ENCODE results near the gene ZNF543. TPM values are rescaled to one million over a fixed set of nuclear protein-coding genes. Genes with fewer than 3 reads are reported as not detected.

Gene ZNF543
- polyA plus RNA-seq, 2 donors: 1.4 to 2.6 TPM

- Histone ChIP-seq H3K27ac (ENCODE audit: low read depth in 2 of 2, low read length in 1 of 2) (peak overlapping the region; percentile 81 to 94), H3K9me3 (ENCODE audit: control insufficient read depth in 2 of 2, insufficient read depth in 1 of 2, low read depth in 1 of 2, low read length in 1 of 2) (no peaks in the 10 kb centered on the region)
- 59 to 65% methylated on average over 5 of the region's 5 CpGs for WGBS, 2 donors
Observed at GRCh38 chr19:57282011-57282643, 38.1 kb upstream of the ZNF543 start.

GRCh38 chr19:57288373-57288772 is 31.9 kb upstream of the ZNF543 start:
- Histone ChIP-seq H3K4me3 (ENCODE audit: low read depth in 1 of 2, low read length in 2 of 2) (no peak overlapping the region), H3K4me1 (ENCODE audit: control insufficient read depth in 2 of 2, insufficient read depth in 2 of 2, low read length in 1 of 2) (peaks cover 0 to 3% of the 10 kb centered on the region in 2 donors), H3K9me3 (ENCODE audit: control insufficient read depth in 2 of 2, insufficient read depth in 1 of 2, low read depth in 1 of 2, low read length in 1 of 2) (peaks cover 0 to 12% of the 10 kb centered on the region in 2 donors), H3K36me3 (ENCODE audit: control insufficient read depth in 2 of 2, insufficient read depth in 2 of 2, low read length in 1 of 2) (peaks cover 35 to 43% of the 10 kb centered on the region in 2 donors), H3K27ac (ENCODE audit: low read depth in 2 of 2, low read length in 1 of 2) (no peak overlapping the region), H3K27me3 (ENCODE audit: control insufficient read depth in 1 of 2, insufficient read depth in 2 of 2, low read length in 2 of 2) (no peaks in the 10 kb centered on the region)
- 94 to 96% methylated on average over 4 of the region's 4 CpGs for WGBS, 2 donors

More at GRCh38 chr19:57282011-57282643, 38.1 kb upstream of the ZNF543 start:
- peaks cover 11 to 12% of the 10 kb centered on the region in 2 donors for H3K36me3 ChIP-seq (ENCODE audit: control insufficient read depth in 2 of 2, insufficient read depth in 2 of 2, low read length in 1 of 2)
- H3K4me3 ChIP-seq (ENCODE audit: low read depth in 1 of 2, low read length in 2 of 2): peak overlapping the region in 1 of 2 donors; percentile 96
- H3K4me1 ChIP-seq (ENCODE audit: control insufficient read depth in 2 of 2, insufficient read depth in 2 of 2, low read length in 1 of 2): peaks cover 0 to 4% of the 10 kb centered on the region in 2 donors
- H3K27me3 ChIP-seq (ENCODE audit: control insufficient read depth in 1 of 2, insufficient read depth in 2 of 2, low read length in 2 of 2): no peaks in the 10 kb centered on the region

- WGBS, 2 donors: 95 to 96% methylated on average over 11 of the region's 11 CpGs
- H3K27me3 ChIP-seq (ENCODE audit: control insufficient read depth in 1 of 2, insufficient read depth in 2 of 2, low read length in 2 of 2): no peaks in the 10 kb centered on the region
- H3K9me3 ChIP-seq (ENCODE audit: control insufficient read depth in 2 of 2, insufficient read depth in 1 of 2, low read depth in 1 of 2, low read length in 1 of 2): peaks cover 0 to 12% of the 10 kb centered on the region in 2 donors
- no peak overlapping the region for H3K4me3 ChIP-seq (ENCODE audit: low read depth in 1 of 2, low read length in 2 of 2)
- H3K27ac ChIP-seq (ENCODE audit: low read depth in 2 of 2, low read length in 1 of 2): no peak overlapping the region
- peaks cover 24 to 32% of the 10 kb centered on the region in 2 donors for H3K36me3 ChIP-seq (ENCODE audit: control insufficient read depth in 2 of 2, insufficient read depth in 2 of 2, low read length in 1 of 2)
- no peaks in the 10 kb centered on the region for H3K4me1 ChIP-seq (ENCODE audit: control insufficient read depth in 2 of 2, insufficient read depth in 2 of 2, low read length in 1 of 2)
Observed at GRCh38 chr19:57290970-57291369, 29.3 kb upstream of the ZNF543 start.

- Histone ChIP-seq H3K4me3 (ENCODE audit: low read depth in 1 of 2, low read length in 2 of 2) (no peak overlapping the region), H3K36me3 (ENCODE audit: control insufficient read depth in 2 of 2, insufficient read depth in 2 of 2, low read length in 1 of 2) (peaks cover 24 to 30% of the 10 kb centered on the region in 2 donors), H3K4me1 (ENCODE audit: control insufficient read depth in 2 of 2, insufficient read depth in 2 of 2, low read length in 1 of 2) (no peaks in the 10 kb centered on the region), H3K27me3 (ENCODE audit: control insufficient read depth in 1 of 2, insufficient read depth in 2 of 2, low read length in 2 of 2) (no peaks in the 10 kb centered on the region), H3K27ac (ENCODE audit: low read depth in 2 of 2, low read length in 1 of 2) (no peak overlapping the region), H3K9me3 (ENCODE audit: control insufficient read depth in 2 of 2, insufficient read depth in 1 of 2, low read depth in 1 of 2, low read length in 1 of 2) (peaks cover 0 to 12% of the 10 kb centered on the region in 2 donors)
- WGBS, 2 donors: 70 to 76% methylated on average over 1 of the region's 1 CpG
Observed at GRCh38 chr19:57292547-57292946, 27.7 kb upstream of the ZNF543 start.

- no peak overlapping the region for H3K4me3 ChIP-seq (ENCODE audit: low read depth in 1 of 2, low read length in 2 of 2)
- WGBS, 2 donors: 94 to 97% methylated on average over 1 of the region's 1 CpG
- peaks cover 0 to 12% of the 10 kb centered on the region in 2 donors for H3K9me3 ChIP-seq (ENCODE audit: control insufficient read depth in 2 of 2, insufficient read depth in 1 of 2, low read depth in 1 of 2, low read length in 1 of 2)
- no peaks in the 10 kb centered on the region for H3K27me3 ChIP-seq (ENCODE audit: control insufficient read depth in 1 of 2, insufficient read depth in 2 of 2, low read length in 2 of 2)
- H3K27ac ChIP-seq (ENCODE audit: low read depth in 2 of 2, low read length in 1 of 2): no peak overlapping the region
- no peaks in the 10 kb centered on the region for H3K4me1 ChIP-seq (ENCODE audit: control insufficient read depth in 2 of 2, insufficient read depth in 2 of 2, low read length in 1 of 2)
- peaks cover 24% of the 10 kb centered on the region in 2 donors for H3K36me3 ChIP-seq (ENCODE audit: control insufficient read depth in 2 of 2, insufficient read depth in 2 of 2, low read length in 1 of 2)
Observed at GRCh38 chr19:57293719-57294118, 26.6 kb upstream of the ZNF543 start.

GRCh38 chr19:57302020-57302465 is 18.2 kb upstream of the ZNF543 start:
- peak overlapping the region; percentile 90 to 96 for H3K27ac ChIP-seq (ENCODE audit: low read depth in 2 of 2, low read length in 1 of 2)
- no peaks in the 10 kb centered on the region for H3K9me3 ChIP-seq (ENCODE audit: control insufficient read depth in 2 of 2, insufficient read depth in 1 of 2, low read depth in 1 of 2, low read length in 1 of 2)
- H3K27me3 ChIP-seq (ENCODE audit: control insufficient read depth in 1 of 2, insufficient read depth in 2 of 2, low read length in 2 of 2): no peaks in the 10 kb centered on the region
- no peak overlapping the region for H3K4me3 ChIP-seq (ENCODE audit: low read depth in 1 of 2, low read length in 2 of 2)
- 46 to 55% methylated on average over 1 of the region's 1 CpG for whole genome bisulfite sequencing, 2 donors
- peaks cover 8 to 18% of the 10 kb centered on the region in 2 donors for H3K4me1 ChIP-seq (ENCODE audit: control insufficient read depth in 2 of 2, insufficient read depth in 2 of 2, low read length in 1 of 2)
- peaks cover 0 to 8% of the 10 kb centered on the region in 2 donors for H3K36me3 ChIP-seq (ENCODE audit: control insufficient read depth in 2 of 2, insufficient read depth in 2 of 2, low read length in 1 of 2)

- Histone ChIP-seq H3K9me3 (ENCODE audit: control insufficient read depth in 2 of 2, insufficient read depth in 1 of 2, low read depth in 1 of 2, low read length in 1 of 2) (no peaks in the 10 kb centered on the region), H3K4me3 (ENCODE audit: low read depth in 1 of 2, low read length in 2 of 2) (no peak overlapping the region), H3K36me3 (ENCODE audit: control insufficient read depth in 2 of 2, insufficient read depth in 2 of 2, low read length in 1 of 2) (peaks cover 0 to 8% of the 10 kb centered on the region in 2 donors), H3K27ac (ENCODE audit: low read depth in 2 of 2, low read length in 1 of 2) (peak overlapping the region; percentile 82 to 94), H3K4me1 (ENCODE audit: control insufficient read depth in 2 of 2, insufficient read depth in 2 of 2, low read length in 1 of 2) (peaks cover 8 to 18% of the 10 kb centered on the region in 2 donors), H3K27me3 (ENCODE audit: control insufficient read depth in 1 of 2, insufficient read depth in 2 of 2, low read length in 2 of 2) (no peaks in the 10 kb centered on the region)
- 67 to 75% methylated on average over 7 of the region's 7 CpGs for WGBS, 2 donors
Observed at GRCh38 chr19:57302727-57303401, 17.4 kb upstream of the ZNF543 start.

GRCh38 chr19:57305056-57305455 is 15.2 kb upstream of the ZNF543 start:
- no peaks in the 10 kb centered on the region for H3K27me3 ChIP-seq (ENCODE audit: control insufficient read depth in 1 of 2, insufficient read depth in 2 of 2, low read length in 2 of 2)
- peak overlapping the region in 1 of 2 donors; percentile 30 for H3K27ac ChIP-seq (ENCODE audit: low read depth in 2 of 2, low read length in 1 of 2)
- no peaks in the 10 kb centered on the region for H3K9me3 ChIP-seq (ENCODE audit: control insufficient read depth in 2 of 2, insufficient read depth in 1 of 2, low read depth in 1 of 2, low read length in 1 of 2)
- peaks cover 8 to 18% of the 10 kb centered on the region in 2 donors for H3K4me1 ChIP-seq (ENCODE audit: control insufficient read depth in 2 of 2, insufficient read depth in 2 of 2, low read length in 1 of 2)
- no peak overlapping the region for H3K4me3 ChIP-seq (ENCODE audit: low read depth in 1 of 2, low read length in 2 of 2)
- WGBS, 2 donors: 10 to 21% methylated on average over 1 of the region's 1 CpG
- H3K36me3 ChIP-seq (ENCODE audit: control insufficient read depth in 2 of 2, insufficient read depth in 2 of 2, low read length in 1 of 2): peaks cover 0 to 8% of the 10 kb centered on the region in 2 donors

- Histone ChIP-seq H3K27ac (ENCODE audit: low read depth in 2 of 2, low read length in 1 of 2) (no peak overlapping the region), H3K36me3 (ENCODE audit: control insufficient read depth in 2 of 2, insufficient read depth in 2 of 2, low read length in 1 of 2) (no peaks in the 10 kb centered on the region), H3K4me3 (ENCODE audit: low read depth in 1 of 2, low read length in 2 of 2) (no peak overlapping the region), H3K27me3 (ENCODE audit: control insufficient read depth in 1 of 2, insufficient read depth in 2 of 2, low read length in 2 of 2) (no peaks in the 10 kb centered on the region), H3K4me1 (ENCODE audit: control insufficient read depth in 2 of 2, insufficient read depth in 2 of 2, low read length in 1 of 2) (no peaks in the 10 kb centered on the region), H3K9me3 (ENCODE audit: control insufficient read depth in 2 of 2, insufficient read depth in 1 of 2, low read depth in 1 of 2, low read length in 1 of 2) (no peaks in the 10 kb centered on the region)
Observed at GRCh38 chr19:57308514-57308913, 11.8 kb upstream of the ZNF543 start.
